Stimulated activated CD4-positive, alpha-beta T cell treated with anti-CD3 and anti-CD28 coated beads, Interleukin-15, amount 100 ng/mL, for 48 hours (primary cell): ENCODE data around the gene SETD3.

Experiments used
- DNase-seq, 2 donors: peaks; one replicate each; pipeline ENCODE4 v3.0.0-alpha.2; 2020; ENCODE audit warnings: low read depth in 2 of 2

The SETD3 gene

GRCh38 chr14:99497894-99498293, 17.2 kb upstream of the SETD3 start:
- DNase-seq: no peak

GRCh38 chr14:99497341-99497740, 16.7 kb upstream of the SETD3 start:
- DNase-seq: no peak

DNA sequence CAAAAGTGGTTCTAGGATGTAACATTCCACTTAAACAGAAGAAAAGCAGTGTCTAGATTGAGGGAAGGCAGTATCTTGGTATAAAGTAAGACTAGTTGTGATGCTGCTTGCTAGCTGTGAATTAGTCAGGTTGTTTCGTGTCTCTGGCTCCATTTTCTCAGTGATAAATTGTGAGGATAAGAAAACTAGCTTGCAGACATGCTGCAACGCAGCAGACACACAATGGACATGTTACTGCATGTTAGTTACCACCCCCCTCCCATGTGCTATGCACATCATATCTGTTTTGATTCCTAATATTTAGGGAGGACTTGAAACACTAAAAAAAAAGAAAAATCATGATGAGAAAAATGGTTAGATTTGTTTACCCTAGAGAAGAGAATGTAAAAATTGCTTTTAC, 3.4 kb upstream of the SETD3 start:
- no peak for DNase-seq

- peak; percentile 1 to 2 for DNase-seq
Measured at GRCh38 chr14:99481745-99482099, 1.1 kb upstream of the SETD3 start.

DNA sequence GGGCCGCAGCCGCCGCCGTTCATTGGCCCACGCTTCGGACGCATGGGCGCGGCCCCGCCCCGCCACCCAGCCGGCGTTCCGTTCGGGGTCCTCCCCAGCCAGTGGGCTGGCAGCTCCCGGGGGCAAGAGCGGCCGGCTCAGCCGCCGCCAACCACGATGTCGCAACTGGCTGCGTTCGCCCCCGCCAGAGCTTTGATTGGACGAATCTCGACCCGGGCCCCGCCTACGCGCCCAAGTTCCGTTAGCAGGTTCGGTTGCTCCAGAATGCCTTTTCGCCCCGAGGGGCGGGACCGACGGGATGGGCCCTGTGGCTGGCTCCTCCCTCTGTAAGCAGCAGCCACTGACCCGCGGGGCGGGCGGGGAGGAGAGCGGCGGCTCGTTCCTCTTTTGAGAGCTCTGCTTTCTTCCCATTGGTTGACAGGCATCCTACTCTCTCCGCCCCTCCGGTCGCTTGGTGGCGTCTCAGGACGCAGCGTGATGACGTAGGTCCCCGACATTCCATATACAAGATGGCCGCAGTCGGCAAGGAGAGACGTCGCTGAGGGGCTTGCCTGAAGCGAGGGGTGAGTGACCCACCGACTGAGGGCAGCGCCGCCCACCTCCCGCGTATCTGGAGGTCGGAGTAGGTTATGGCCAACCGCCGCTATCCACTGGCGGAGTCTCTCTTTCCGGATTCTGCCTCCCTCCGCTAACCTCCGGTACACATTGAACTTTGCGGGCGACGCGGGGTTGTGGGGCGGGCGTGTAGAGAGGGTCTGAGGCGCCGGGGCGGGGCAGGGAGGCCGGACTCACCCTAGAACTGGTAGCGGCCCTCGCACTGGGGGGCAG, 472 bp upstream of the SETD3 start, which contains the start of gene CCNK:
Gene CCNK, plus strand, starts transcription at position 493 of the 828 bp plus-strand sequence. CDS start 11,269 bp downstream, outside the sequence.
- DNase-seq: peak; percentile 100

GRCh38 chr14:99479160-99479905, 1.3 kb downstream of the SETD3 start:
- DNase-seq: no peak

- DNase-seq: no peak
Measured at GRCh38 chr14:99478128-99478527, 2.5 kb downstream of the SETD3 start.

GRCh38 chr14:99476864-99477263, 3.8 kb downstream of the SETD3 start:
- no peak for DNase-seq

- no peak for DNase-seq
Measured at GRCh38 chr14:99475660-99476059, 5.0 kb downstream of the SETD3 start.

GRCh38 chr14:99475179-99475578, 5.5 kb downstream of the SETD3 start:
- DNase-seq: no peak

DNA sequence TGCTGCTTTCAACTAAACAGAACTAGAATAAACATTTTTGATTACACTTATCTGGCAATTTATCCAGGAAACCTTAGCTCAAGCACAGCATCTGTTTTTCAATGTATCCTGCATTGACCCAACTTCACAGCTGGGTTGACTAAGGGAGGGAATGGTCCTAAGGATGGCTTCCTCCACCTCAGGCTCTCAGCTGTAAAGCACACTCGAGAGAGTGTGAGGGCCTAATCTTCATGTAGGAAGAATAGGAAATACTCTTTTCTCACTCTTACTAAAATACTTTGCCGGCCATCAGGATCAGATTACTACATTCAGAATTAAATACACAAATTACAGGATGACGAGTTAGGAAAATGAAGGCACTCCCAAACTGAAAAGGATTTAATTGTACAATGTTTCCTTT, 7.2 kb downstream of the SETD3 start:
- DNase-seq: no peak

DNA sequence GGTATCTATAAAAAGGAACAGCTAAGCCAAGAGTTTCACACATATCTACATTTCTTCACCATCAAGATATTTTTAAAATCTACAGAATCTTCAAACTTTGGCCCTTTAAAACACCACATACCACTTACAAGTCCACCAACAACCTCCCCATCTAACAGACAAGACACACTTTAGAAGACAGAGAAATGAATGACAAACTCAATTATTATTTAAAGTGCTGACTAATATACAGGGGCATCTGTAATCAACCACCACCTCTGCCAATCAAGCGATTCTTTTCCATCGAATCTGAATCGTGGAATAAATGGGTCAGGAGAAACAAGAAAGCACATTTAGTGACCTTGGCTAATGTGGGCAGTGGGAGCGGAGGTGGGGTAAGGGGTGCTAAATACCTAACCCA, 7.7 kb downstream of the SETD3 start:
- no peak for DNase-seq

DNA sequence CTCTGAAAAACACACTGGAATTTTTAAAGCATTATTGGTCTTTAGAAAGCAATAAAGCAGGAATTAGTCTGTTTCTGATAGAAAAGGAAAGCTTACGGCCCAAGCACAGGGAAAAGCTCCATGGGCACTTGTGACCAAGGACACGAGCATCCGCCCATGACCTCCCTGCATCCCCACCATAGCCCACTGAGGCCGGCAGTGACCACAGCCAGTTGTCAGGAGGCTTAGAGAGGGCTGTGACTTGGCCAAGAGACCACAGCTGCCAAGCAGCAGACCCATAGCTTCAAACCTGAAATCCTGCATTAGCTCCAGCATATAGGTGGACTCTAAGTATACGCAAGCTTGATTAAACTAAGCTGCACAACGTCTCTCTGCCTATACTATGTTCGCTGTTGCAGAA, 8.9 kb downstream of the SETD3 start:
- DNase-seq: no peak

- no peak for DNase-seq
Measured at GRCh38 chr14:99468836-99469592, 11.6 kb downstream of the SETD3 start.

GRCh38 chr14:99468081-99468480, 12.6 kb downstream of the SETD3 start:
- no peak for DNase-seq

- no peak for DNase-seq
Measured at GRCh38 chr14:99467336-99468078, 13.2 kb downstream of the SETD3 start.

- DNase-seq: no peak
Measured at GRCh38 chr14:99466758-99467157, 13.9 kb downstream of the SETD3 start.

DNA sequence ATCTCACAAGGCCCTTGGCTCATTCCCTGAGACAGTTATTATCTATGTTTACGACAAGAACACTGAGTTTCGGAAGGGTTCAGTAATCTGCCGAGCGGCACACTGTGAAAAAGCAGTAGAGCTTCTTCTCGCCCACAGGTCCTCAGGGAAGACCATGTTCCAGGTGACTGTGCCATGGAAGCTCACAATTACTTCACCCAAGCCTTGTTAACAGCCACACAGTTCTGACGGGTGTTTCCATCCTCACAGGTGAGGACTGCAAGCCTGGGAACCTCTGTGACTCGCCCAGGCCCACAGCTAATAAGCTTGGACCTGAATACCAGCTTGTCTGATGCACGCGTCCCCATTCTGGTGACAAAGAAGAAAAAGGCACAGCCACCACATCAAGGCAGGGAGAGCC, 15.4 kb downstream of the SETD3 start:
- no peak for DNase-seq

- DNase-seq: no peak
Measured at GRCh38 chr14:99463974-99464373, 16.7 kb downstream of the SETD3 start.

GRCh38 chr14:99462210-99462609, 18.4 kb downstream of the SETD3 start:
- DNase-seq: no peak

DNA sequence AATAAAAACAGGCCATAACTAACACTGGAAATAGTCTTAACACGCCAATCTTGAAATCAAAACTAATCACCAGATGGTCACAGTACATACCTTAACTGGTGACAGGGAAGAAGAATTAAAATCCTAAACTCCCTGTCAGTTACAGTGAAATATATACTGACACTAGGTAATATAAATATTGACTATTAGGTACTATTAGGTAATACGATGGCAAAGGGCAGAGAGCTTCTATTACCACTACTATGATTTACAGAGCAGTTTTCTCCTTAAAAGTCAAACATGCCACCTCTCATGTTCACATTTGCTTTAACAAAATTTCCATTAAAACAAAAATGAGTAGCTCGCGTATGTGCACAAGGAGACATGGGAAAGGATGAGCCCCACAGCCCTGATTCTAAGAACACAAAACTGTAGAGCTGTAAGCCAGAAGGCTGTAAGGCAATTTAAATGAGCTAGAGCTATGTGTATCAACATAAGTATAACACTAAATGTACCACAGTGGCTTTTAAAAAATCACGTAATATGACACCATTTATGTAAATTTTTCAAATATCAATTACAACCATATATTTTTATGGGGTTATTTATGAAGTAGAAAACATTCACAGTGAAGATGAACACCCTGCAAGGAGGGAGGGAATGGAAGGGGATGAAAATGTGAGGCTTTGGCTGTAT, 19.1 kb downstream of the SETD3 start:
- no peak for DNase-seq
